ENCODE results near the gene CDH13. TPM values are rescaled to one million over a fixed set of nuclear protein-coding genes. Genes with fewer than 3 reads are reported as not detected.

CDH13 gene
- total and polyA plus RNA-seq, 2 of the 8 experiments (the other 6 are each of a cell fraction or from before 2014, with no cell fraction given): 2.3 to 2.4 TPM

DNA sequence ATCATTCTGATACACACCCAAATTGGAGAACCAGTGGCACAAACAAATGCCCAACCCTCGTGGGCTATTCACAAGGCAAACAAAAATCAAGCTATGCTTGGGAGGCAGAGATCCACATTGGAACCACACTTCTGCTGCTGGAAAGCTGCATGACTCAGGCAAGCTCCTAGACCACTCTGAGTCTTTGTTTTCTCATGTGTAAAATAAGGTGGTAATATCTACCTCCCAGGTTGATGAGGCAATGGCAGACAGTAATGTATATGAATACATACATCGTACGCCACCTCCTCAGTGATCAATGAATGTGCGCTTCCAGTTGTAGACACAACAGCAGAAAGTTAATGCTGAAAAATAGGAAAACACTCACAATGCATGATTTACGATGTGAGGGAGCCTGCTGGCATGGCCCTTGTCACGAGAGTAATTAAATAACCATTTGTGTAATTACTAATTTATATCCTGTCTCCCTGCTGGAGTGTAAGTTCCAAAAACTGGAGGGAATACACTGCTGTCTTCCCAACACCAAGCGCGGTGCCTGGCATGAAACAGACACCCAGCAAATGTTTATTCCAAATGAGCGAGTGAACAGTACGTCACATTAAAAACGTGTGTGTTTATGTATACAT is 1111.1 kb downstream of the CDH13 start:
- WGBS, 2 experiments (ENCODE audit: extremely low coverage in 1 of 2, insufficient coverage in 1 of 2, insufficient read length in 1 of 2, insufficient replicate concordance in 2 of 2, low coverage in 1 of 2, low lambda C conversion rate in 2 of 2, missing lambda C conversion rate in 1 of 2): 88% methylated on average over 11 of the region's 11 CpGs; no CpG with 5 or more reads in 1 of the 2 experiments
- H3K56ac ChIP-seq (replicated peaks; ENCODE audit: insufficient read length, low read depth, low read length): no peak overlapping the region

More for the DNA sequence above, 1111.1 kb downstream of the CDH13 start:
- Histone ChIP-seq H4K91ac (replicated peaks; ENCODE audit: insufficient read length, low read length) (no peak overlapping the region), H3K4me2 (ENCODE audit: insufficient read depth in 1 of 2, low read depth in 2 of 2, low read length in 2 of 2) (no peak overlapping the region), H3K36me3 (ENCODE audit: control insufficient read depth in 2 of 4, insufficient read depth in 4 of 4, low read length in 3 of 4) (no peaks in the 10 kb centered on the region; a peak in 1 of 8 replicates), H2BK20ac (ENCODE audit: low read length) (no peak overlapping the region), H3K4me3 (ENCODE audit: extremely low read depth in 1 of 4, insufficient read depth in 2 of 4, low read depth in 3 of 4, low read length in 4 of 4) (no peak overlapping the region), H3K79me2 (ENCODE audit: control insufficient read depth in 1 of 2, insufficient read depth in 2 of 2, low read length in 2 of 2) (no peaks in the 10 kb centered on the region), H4K20me1 (replicated peaks in 1 of 2; ENCODE audit: control insufficient read depth in 1 of 2, insufficient read depth in 2 of 2, low read length in 2 of 2) (no peaks in the 10 kb centered on the region), H2AK5ac (ENCODE audit: low read depth, low read length) (no peak overlapping the region), H4K5ac (ENCODE audit: insufficient read length, low read depth, low read length) (no peak overlapping the region), H2BK120ac (replicated peaks; ENCODE audit: low read depth, low read length) (no peak overlapping the region), H3K27me3 (replicated peaks in 1 of 4; ENCODE audit: control insufficient read depth in 3 of 4, extremely low read depth in 1 of 4, insufficient read depth in 3 of 4, low read length in 3 of 4) (no peaks in the 10 kb centered on the region), H3K9me3 (ENCODE audit: insufficient read depth in 2 of 2, low read depth in 1 of 2, low read length in 1 of 2) (peaks cover 16 to 19% of the 10 kb centered on the region in 2 experiments), H2BK5ac (ENCODE audit: low read depth, low read length) (no peak overlapping the region), H2AFZ (ENCODE audit: low read length) (no peak overlapping the region), H2BK12ac (ENCODE audit: low read depth, low read length) (no peak overlapping the region), H3K4me1 (replicated peaks in 1 of 4; ENCODE audit: control insufficient read depth in 3 of 4, insufficient read depth in 4 of 4, low read length in 3 of 4) (no peaks in the 10 kb centered on the region), H3K79me1 (ENCODE audit: low read depth, low read length) (no peaks in the 10 kb centered on the region), H3K4ac (replicated peaks; ENCODE audit: insufficient read length, low read depth, low read length) (no peak overlapping the region), H3K27ac (ENCODE audit: low read depth, low read length) (no peak overlapping the region), H3K9ac (replicated peaks in 1 of 4; ENCODE audit: extremely low read depth in 1 of 4, low read depth in 3 of 4, low read length in 3 of 4) (no peak overlapping the region), H3K23me2 (ENCODE audit: low read depth, low read length) (no peaks in the 10 kb centered on the region), H3K14ac (ENCODE audit: insufficient read length) (no peak overlapping the region), H4K8ac (ENCODE audit: extremely low read depth, insufficient read depth, low read length) (no peak overlapping the region), H3K23ac (ENCODE audit: insufficient read length) (no peak overlapping the region), H3K18ac (ENCODE audit: extremely low read depth, low read length) (no peak overlapping the region), H2BK15ac (ENCODE audit: low read length) (no peak overlapping the region)
- ChIA-PET CTCF (ENCODE audit: partially characterized antibody) (no interaction called here), POLR2A (ENCODE audit: partially characterized antibody) (no interaction called here)
- FAIRE-seq (no peak), DNase-seq (ENCODE audit: low read depth in 1 of 2, low spot score in 2 of 2) (no peak)
- TF ChIP-seq BRCA1 (IDR thresholded peaks at IDR 0.05; ENCODE audit: low read depth, low read length): no peak
